Measurements from ENCODE around the gene DKC1.

The DKC1 gene

DNA sequence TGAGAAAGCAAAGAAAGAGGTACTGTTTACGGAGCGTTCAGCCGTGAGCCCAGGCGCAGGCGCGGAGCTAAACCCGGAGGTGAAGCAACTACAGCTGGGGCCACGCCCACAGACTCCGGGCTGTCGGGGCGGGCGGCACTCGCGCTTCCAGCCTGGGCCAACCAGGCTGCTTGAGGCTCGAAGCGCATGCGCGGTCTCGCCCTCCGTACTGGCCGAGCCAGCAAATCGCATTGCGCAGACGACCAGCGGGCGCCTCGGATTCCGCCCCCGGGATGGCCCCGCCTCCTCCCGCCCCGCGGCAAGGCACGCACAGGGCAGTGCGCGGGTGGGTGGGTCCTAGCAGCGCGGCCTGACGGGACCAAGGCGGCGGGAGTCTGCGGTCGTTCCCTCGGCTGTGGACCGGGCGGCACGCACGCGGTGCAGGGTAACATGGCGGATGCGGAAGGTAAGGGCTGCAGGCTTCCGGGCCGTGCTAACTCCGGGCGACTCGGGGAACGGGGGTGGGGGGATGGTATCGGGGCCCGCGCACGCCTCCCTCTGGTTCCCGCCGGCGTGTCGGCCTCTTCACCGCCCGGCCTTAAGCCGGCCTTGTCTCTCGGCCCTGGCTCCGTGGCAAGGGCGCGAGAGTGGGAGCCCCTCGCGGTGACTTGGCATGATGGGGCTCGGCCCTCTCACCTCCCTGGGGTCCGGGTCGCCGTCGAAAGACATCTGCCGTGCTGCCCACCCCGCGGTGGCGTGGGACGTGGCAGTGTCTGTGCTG, at the start of gene DKC1:
TSS of gene DKC1 (plus strand) at position 328 of the 760 bp plus-strand sequence. CDS start at position 430, 102 bp downstream.
- H3K27me3 ChIP-seq (ENCODE audit: control insufficient read depth in 1 of 2, insufficient read depth in 2 of 2, low read length in 2 of 2) = no peaks in the 10 kb centered on the region
- peak within 1 kb of the TSS; percentile 30 to 56 for H3K9ac ChIP-seq (ENCODE audit: low read depth in 1 of 2, low read length in 2 of 2)
- peak within 1 kb of the TSS; percentile 50 for H3K27ac ChIP-seq (ENCODE audit: low read depth, low read length)
- H3K4me1 ChIP-seq (ENCODE audit: control insufficient read depth in 1 of 2, insufficient read depth in 2 of 2, low read length in 2 of 2) = peaks cover 0 to 10% of the 10 kb centered on the region in 2 donors
- peaks cover 17 to 24% of the 10 kb centered on the region in 2 donors for H3K36me3 ChIP-seq (ENCODE audit: control insufficient read depth in 1 of 2, insufficient read depth in 2 of 2, low read length in 2 of 2)
- H3K9me3 ChIP-seq (ENCODE audit: control insufficient read depth in 1 of 2, low read length in 2 of 2) = no peaks in the 10 kb centered on the region
- peak within 1 kb of the TSS; percentile 77 to 83 for H3K4me3 ChIP-seq (ENCODE audit: low read depth in 1 of 2, low read length in 2 of 2)

DNA sequence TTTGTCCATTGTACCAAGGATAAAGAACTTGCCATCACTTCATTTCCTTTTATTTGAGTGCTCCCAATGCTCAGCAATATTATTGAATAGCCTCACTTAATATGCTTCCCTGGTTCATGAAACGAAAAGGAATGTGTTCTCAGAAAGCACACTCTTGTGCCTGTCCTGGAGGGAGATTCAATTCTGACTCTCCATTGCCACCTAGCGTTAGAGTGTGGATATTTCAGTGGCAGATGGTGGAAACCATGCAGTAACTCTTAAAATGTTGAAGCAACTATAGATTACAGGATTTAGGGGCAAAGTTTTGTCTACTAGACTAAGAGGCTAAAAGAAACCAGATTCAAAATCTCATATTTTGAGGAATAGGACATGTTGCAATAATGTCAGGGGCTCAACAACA, 47.7 kb upstream of the DKC1 start:
- Histone ChIP-seq H3K27me3 (ENCODE audit: control insufficient read depth in 1 of 2, insufficient read depth in 2 of 2, low read length in 2 of 2) (no peaks in the 10 kb centered on the region), H3K4me3 (ENCODE audit: low read depth in 1 of 2, low read length in 2 of 2) (no peak overlapping the region), H3K9me3 (ENCODE audit: control insufficient read depth in 1 of 2, low read length in 2 of 2) (no peaks in the 10 kb centered on the region), H3K4me1 (ENCODE audit: control insufficient read depth in 1 of 2, insufficient read depth in 2 of 2, low read length in 2 of 2) (peaks cover 0 to 3% of the 10 kb centered on the region in 2 donors), H3K27ac (ENCODE audit: low read depth, low read length) (no peak overlapping the region), H3K9ac (ENCODE audit: low read depth in 1 of 2, low read length in 2 of 2) (no peak overlapping the region), H3K36me3 (ENCODE audit: control insufficient read depth in 1 of 2, insufficient read depth in 2 of 2, low read length in 2 of 2) (peaks cover 8% of the 10 kb centered on the region in 2 donors)

DNA sequence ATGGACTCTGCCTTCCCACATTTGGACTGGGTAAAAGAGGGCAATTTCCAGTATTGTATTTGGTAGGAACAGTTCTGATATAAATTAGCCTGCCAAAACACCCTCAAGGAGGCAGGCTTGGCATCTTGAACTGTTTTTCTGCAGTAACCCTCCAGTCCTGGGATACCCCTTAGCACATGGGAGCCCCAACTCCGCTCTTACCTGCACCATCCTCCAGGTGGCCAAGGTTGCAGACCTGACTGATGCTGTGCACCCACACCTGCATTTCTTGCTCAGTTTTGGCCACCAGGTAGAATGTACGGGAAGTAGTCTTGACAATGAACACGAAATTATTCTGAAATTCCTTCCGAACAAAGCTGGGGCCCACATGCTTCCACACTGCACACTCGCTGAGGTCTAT, 46.8 kb upstream of the DKC1 start:
- Histone ChIP-seq H3K9ac (ENCODE audit: low read depth in 1 of 2, low read length in 2 of 2) (no peak overlapping the region), H3K4me1 (ENCODE audit: control insufficient read depth in 1 of 2, insufficient read depth in 2 of 2, low read length in 2 of 2) (peaks cover 0 to 3% of the 10 kb centered on the region in 2 donors), H3K27me3 (ENCODE audit: control insufficient read depth in 1 of 2, insufficient read depth in 2 of 2, low read length in 2 of 2) (no peaks in the 10 kb centered on the region), H3K36me3 (ENCODE audit: control insufficient read depth in 1 of 2, insufficient read depth in 2 of 2, low read length in 2 of 2) (peaks cover 8% of the 10 kb centered on the region in 2 donors), H3K9me3 (ENCODE audit: control insufficient read depth in 1 of 2, low read length in 2 of 2) (no peaks in the 10 kb centered on the region), H3K4me3 (ENCODE audit: low read depth in 1 of 2, low read length in 2 of 2) (no peak overlapping the region), H3K27ac (ENCODE audit: low read depth, low read length) (no peak overlapping the region)

GRCh38 chrX:154717824-154718223, 44.8 kb upstream of the DKC1 start:
- Histone ChIP-seq H3K27ac (ENCODE audit: low read depth, low read length) (no peak overlapping the region), H3K4me3 (ENCODE audit: low read depth in 1 of 2, low read length in 2 of 2) (no peak overlapping the region)

GRCh38 chrX:154718616-154719015, 44.0 kb upstream of the DKC1 start:
- no peaks in the 10 kb centered on the region for H3K27me3 ChIP-seq (ENCODE audit: control insufficient read depth in 1 of 2, insufficient read depth in 2 of 2, low read length in 2 of 2)
- no peak overlapping the region for H3K4me3 ChIP-seq (ENCODE audit: low read depth in 1 of 2, low read length in 2 of 2)
- no peaks in the 10 kb centered on the region for H3K4me1 ChIP-seq (ENCODE audit: control insufficient read depth in 1 of 2, insufficient read depth in 2 of 2, low read length in 2 of 2)
- peaks cover 0 to 4% of the 10 kb centered on the region in 2 donors for H3K9me3 ChIP-seq (ENCODE audit: control insufficient read depth in 1 of 2, low read length in 2 of 2)
- H3K9ac ChIP-seq (ENCODE audit: low read depth in 1 of 2, low read length in 2 of 2) = no peak overlapping the region
- no peaks in the 10 kb centered on the region for H3K36me3 ChIP-seq (ENCODE audit: control insufficient read depth in 1 of 2, insufficient read depth in 2 of 2, low read length in 2 of 2)
- no peak overlapping the region for H3K27ac ChIP-seq (ENCODE audit: low read depth, low read length)

More at GRCh38 chrX:154717824-154718223, 44.8 kb upstream of the DKC1 start:
- H3K36me3 ChIP-seq (ENCODE audit: control insufficient read depth in 1 of 2, insufficient read depth in 2 of 2, low read length in 2 of 2) = peaks cover 0 to under 1% of the 10 kb centered on the region in 2 donors
- H3K4me1 ChIP-seq (ENCODE audit: control insufficient read depth in 1 of 2, insufficient read depth in 2 of 2, low read length in 2 of 2) = no peaks in the 10 kb centered on the region
- H3K9ac ChIP-seq (ENCODE audit: low read depth in 1 of 2, low read length in 2 of 2) = no peak overlapping the region
- no peaks in the 10 kb centered on the region for H3K27me3 ChIP-seq (ENCODE audit: control insufficient read depth in 1 of 2, insufficient read depth in 2 of 2, low read length in 2 of 2)
- H3K9me3 ChIP-seq (ENCODE audit: control insufficient read depth in 1 of 2, low read length in 2 of 2) = peaks cover 0 to 4% of the 10 kb centered on the region in 2 donors

DNA sequence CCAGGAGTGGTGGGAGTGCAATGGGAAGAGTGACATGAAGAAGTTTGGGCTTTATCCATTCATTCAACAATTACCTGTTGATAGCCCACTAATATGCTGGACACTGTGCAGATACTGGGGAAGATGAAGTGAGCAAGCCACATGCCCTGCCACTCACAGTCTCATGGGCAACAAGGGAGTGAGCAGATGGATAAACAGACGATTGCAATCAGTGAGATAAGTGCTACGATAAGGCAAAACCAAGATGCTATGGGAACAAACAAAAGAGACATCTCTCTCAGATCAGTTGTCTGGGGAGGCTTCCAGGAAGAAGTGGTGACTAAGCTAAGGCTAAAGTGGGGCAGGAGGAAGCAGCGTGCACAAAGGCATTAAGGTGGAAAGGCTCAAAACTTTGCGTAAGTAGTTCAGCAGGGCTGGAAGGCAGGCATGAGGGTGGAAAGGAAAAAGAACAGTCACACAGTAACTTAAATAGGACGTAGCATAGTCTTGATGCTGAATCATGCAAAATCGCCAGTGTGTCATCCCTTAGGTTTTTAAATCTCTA, 43.5 kb upstream of the DKC1 start:
- no peak overlapping the region for H3K9ac ChIP-seq (ENCODE audit: low read depth in 1 of 2, low read length in 2 of 2)
- H3K27ac ChIP-seq (ENCODE audit: low read depth, low read length) = no peak overlapping the region
- H3K9me3 ChIP-seq (ENCODE audit: control insufficient read depth in 1 of 2, low read length in 2 of 2) = peaks cover 0 to 4% of the 10 kb centered on the region in 2 donors
- H3K27me3 ChIP-seq (ENCODE audit: control insufficient read depth in 1 of 2, insufficient read depth in 2 of 2, low read length in 2 of 2) = no peaks in the 10 kb centered on the region
- no peak overlapping the region for H3K4me3 ChIP-seq (ENCODE audit: low read depth in 1 of 2, low read length in 2 of 2)
- no peaks in the 10 kb centered on the region for H3K36me3 ChIP-seq (ENCODE audit: control insufficient read depth in 1 of 2, insufficient read depth in 2 of 2, low read length in 2 of 2)
- H3K4me1 ChIP-seq (ENCODE audit: control insufficient read depth in 1 of 2, insufficient read depth in 2 of 2, low read length in 2 of 2) = no peaks in the 10 kb centered on the region

- Histone ChIP-seq H3K9ac (ENCODE audit: low read depth in 1 of 2, low read length in 2 of 2) (no peak overlapping the region), H3K4me3 (ENCODE audit: low read depth in 1 of 2, low read length in 2 of 2) (no peak overlapping the region), H3K27me3 (ENCODE audit: control insufficient read depth in 1 of 2, insufficient read depth in 2 of 2, low read length in 2 of 2) (no peaks in the 10 kb centered on the region), H3K9me3 (ENCODE audit: control insufficient read depth in 1 of 2, low read length in 2 of 2) (peaks cover 0 to 4% of the 10 kb centered on the region in 2 donors), H3K27ac (ENCODE audit: low read depth, low read length) (no peak overlapping the region), H3K36me3 (ENCODE audit: control insufficient read depth in 1 of 2, insufficient read depth in 2 of 2, low read length in 2 of 2) (no peaks in the 10 kb centered on the region), H3K4me1 (ENCODE audit: control insufficient read depth in 1 of 2, insufficient read depth in 2 of 2, low read length in 2 of 2) (no peaks in the 10 kb centered on the region)
These were observed 42.6 kb upstream of the DKC1 start for GRCh38 chrX:154720067-154720466.

DNA sequence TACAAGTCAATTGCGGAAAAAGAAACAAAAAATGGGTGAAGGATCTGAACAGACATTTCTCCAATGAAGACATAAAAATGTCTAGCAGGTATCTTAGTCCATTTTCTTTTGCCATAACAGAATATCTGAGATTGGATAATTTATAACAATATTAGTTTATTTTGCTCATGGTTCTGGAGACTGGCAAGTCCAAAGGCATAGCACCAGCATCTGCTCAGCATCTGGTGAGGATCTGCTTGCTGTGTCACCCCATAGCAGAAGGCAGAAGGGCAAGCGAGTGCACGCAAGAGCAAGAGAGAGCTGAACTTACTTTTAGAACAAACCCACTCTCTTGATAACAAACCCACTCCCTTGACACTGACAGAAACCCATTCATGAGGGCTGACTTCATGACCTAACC, 41.5 kb upstream of the DKC1 start:
- no peak overlapping the region for H3K4me3 ChIP-seq (ENCODE audit: low read depth in 1 of 2, low read length in 2 of 2)
- H3K27ac ChIP-seq (ENCODE audit: low read depth, low read length) = no peak overlapping the region
- H3K4me1 ChIP-seq (ENCODE audit: control insufficient read depth in 1 of 2, insufficient read depth in 2 of 2, low read length in 2 of 2) = no peaks in the 10 kb centered on the region
- H3K9ac ChIP-seq (ENCODE audit: low read depth in 1 of 2, low read length in 2 of 2) = no peak overlapping the region
- H3K36me3 ChIP-seq (ENCODE audit: control insufficient read depth in 1 of 2, insufficient read depth in 2 of 2, low read length in 2 of 2) = no peaks in the 10 kb centered on the region
- H3K9me3 ChIP-seq (ENCODE audit: control insufficient read depth in 1 of 2, low read length in 2 of 2) = peaks cover 0 to 4% of the 10 kb centered on the region in 2 donors
- H3K27me3 ChIP-seq (ENCODE audit: control insufficient read depth in 1 of 2, insufficient read depth in 2 of 2, low read length in 2 of 2) = no peaks in the 10 kb centered on the region

DNA sequence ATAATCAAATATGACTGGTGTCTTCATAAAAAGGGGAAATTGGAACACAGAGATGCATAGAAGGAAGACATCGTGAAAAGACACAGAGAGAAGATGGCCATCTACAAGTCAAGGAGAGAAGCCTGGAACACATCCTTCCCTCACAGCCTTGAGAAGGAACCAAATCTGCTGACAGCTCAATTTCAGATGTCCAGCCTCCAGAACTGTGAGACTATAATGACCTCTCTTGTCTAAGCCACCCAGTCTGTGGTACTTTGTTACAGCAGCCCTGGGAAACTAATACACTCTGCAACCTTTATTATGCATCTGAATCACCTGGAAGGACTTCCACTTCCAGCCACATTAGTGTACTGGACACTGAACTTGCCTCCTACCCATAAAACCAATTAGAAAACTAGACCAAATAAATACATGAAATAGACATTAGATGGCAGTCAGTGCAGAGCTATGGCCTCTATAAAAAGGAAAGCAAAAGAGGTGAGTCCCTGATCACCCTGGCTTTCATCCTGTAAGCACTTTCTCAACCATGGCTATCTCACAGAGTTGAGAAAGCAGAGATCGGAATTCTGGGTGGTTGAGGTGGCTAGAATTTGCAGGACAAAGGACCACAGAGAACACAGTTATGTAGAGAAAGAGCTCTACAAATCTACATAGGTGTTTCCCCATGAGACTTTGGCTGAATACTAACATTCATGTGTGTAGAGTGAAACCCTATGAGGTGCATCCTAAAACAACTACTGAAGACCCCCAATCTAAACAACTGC, 37.5 kb upstream of the DKC1 start:
- Histone ChIP-seq H3K4me1 (ENCODE audit: control insufficient read depth in 1 of 2, insufficient read depth in 2 of 2, low read length in 2 of 2) (peaks cover 14 to 22% of the 10 kb centered on the region in 2 donors), H3K27ac (ENCODE audit: low read depth, low read length) (no peak overlapping the region), H3K27me3 (ENCODE audit: control insufficient read depth in 1 of 2, insufficient read depth in 2 of 2, low read length in 2 of 2) (no peaks in the 10 kb centered on the region), H3K4me3 (ENCODE audit: low read depth in 1 of 2, low read length in 2 of 2) (no peak overlapping the region), H3K36me3 (ENCODE audit: control insufficient read depth in 1 of 2, insufficient read depth in 2 of 2, low read length in 2 of 2) (no peaks in the 10 kb centered on the region), H3K9me3 (ENCODE audit: control insufficient read depth in 1 of 2, low read length in 2 of 2) (peaks cover 0 to 4% of the 10 kb centered on the region in 2 donors), H3K9ac (ENCODE audit: low read depth in 1 of 2, low read length in 2 of 2) (no peak overlapping the region)

DNA sequence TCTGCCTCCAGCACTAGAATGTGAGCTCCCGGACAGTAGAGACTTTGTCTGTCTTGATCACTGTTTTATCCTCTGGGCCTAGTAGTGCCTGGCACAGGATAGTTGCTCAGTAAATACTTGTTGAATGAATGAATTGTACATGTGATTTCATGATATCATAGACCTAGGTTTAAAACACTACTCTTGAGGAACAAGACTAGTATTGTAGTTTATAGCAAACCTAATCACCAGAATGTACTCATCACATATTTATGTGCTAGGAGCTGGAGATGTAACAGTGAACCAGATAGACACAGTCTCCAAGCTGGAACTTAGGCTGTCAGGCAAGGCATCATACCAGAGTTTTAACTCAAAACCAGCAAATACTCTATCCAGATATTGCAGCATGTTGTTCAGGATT, 35.2 kb upstream of the DKC1 start:
- peak overlapping the region; percentile 20 for H3K27ac ChIP-seq (ENCODE audit: low read depth, low read length)
- no peaks in the 10 kb centered on the region for H3K27me3 ChIP-seq (ENCODE audit: control insufficient read depth in 1 of 2, insufficient read depth in 2 of 2, low read length in 2 of 2)
- H3K36me3 ChIP-seq (ENCODE audit: control insufficient read depth in 1 of 2, insufficient read depth in 2 of 2, low read length in 2 of 2) = no peaks in the 10 kb centered on the region
- H3K9ac ChIP-seq (ENCODE audit: low read depth in 1 of 2, low read length in 2 of 2) = no peak overlapping the region
- no peak overlapping the region for H3K4me3 ChIP-seq (ENCODE audit: low read depth in 1 of 2, low read length in 2 of 2)
- H3K4me1 ChIP-seq (ENCODE audit: control insufficient read depth in 1 of 2, insufficient read depth in 2 of 2, low read length in 2 of 2) = peaks cover 21 to 34% of the 10 kb centered on the region in 2 donors
- H3K9me3 ChIP-seq (ENCODE audit: control insufficient read depth in 1 of 2, low read length in 2 of 2) = no peaks in the 10 kb centered on the region

Measured in duodenal mucosa (tissue), 2 donors.